Upper lobe of left lung (tissue), 6 donors: ENCODE results near the gene MMP15. TPM values are rescaled to one million over a fixed set of nuclear protein-coding genes. Genes with fewer than 3 reads are reported as not detected.
A peak's percentile ranks its signal among the peaks of the same experiment; 100 is the strongest.

Source experiments
- ATAC-seq, 2 donors: fragments of 200-7000 bp; cut with Tn5 transposase; one replicate each; pipeline ENCODE4 v1.9.1; 2022; ENCODE audit warnings: mild to moderate bottlenecking in 2 of 2, moderate library complexity in 2 of 2; ENCODE audit not compliant: low FRiP score in 2 of 2
- DNase-seq, 2 donors: peaks; one replicate each; pipeline ENCODE4 v3.0.0-alpha.2; 2019 to 2020
- H3K27ac ChIP-seq, 4 donors: fragments of 200-600 bp; sonication (generic); one replicate each; pipeline ENCODE4 v1.5.1; 2016 to 2019
- H3K27me3 ChIP-seq, 4 donors: fragments of 200-600 bp; sonication (generic); one replicate each; pipeline ENCODE4 v1.5.1; 2017 to 2019
- H3K36me3 ChIP-seq, 4 donors: fragments of 200-600 bp; sonication (generic); one replicate each; pipeline ENCODE4 v1.5.1; 2016 to 2019
- H3K4me1 ChIP-seq, 4 donors: fragments of 200-600 bp; sonication (generic); one replicate each; pipeline ENCODE4 v1.5.1; 2018 to 2019
- H3K4me3 ChIP-seq, 4 donors: fragments of 200-600 bp; sonication (generic); one replicate each; pipeline ENCODE4 v1.5.1; 2017 to 2019; ENCODE audit warnings: mild to moderate bottlenecking in 2 of 4, moderate library complexity in 1 of 4
- H3K9me3 ChIP-seq, 4 donors: fragments of 200-600 bp; sonication (generic); one replicate each; pipeline ENCODE4 v1.5.1; 2018 to 2019
- CTCF ChIP-seq, 6 experiments: fragments of 450-650 bp in 4 of 6; fragments of 200-600 bp in 2 of 6; sonication (generic) in 2 of 6; IDR thresholded peaks; one replicate each; pipeline ENCODE4 v1.5.1; 2016 to 2019; ENCODE audit warnings: antibody characterized with exemption in 6 of 6
- EP300 ChIP-seq, 4 donors: sonication (generic); formaldehyde crosslinking; IDR thresholded peaks; one replicate each; pipeline ENCODE4 v1.5.1; 2017; ENCODE audit warnings: antibody characterized with exemption in 4 of 4, control low read depth in 2 of 4
- POLR2A ChIP-seq, 4 donors: fragments of 450-650 bp; IDR thresholded peaks; one replicate each; pipeline ENCODE4 v1.5.1; 2016 to 2017; ENCODE audit warnings: antibody characterized with exemption in 4 of 4, mild to moderate bottlenecking in 2 of 4
- POLR2AphosphoS5 ChIP-seq, 2 donors: sonication (generic); formaldehyde crosslinking; IDR thresholded peaks; one replicate each; pipeline ENCODE4 v1.5.1; 2017; ENCODE audit warnings: antibody characterized with exemption in 2 of 2
- WGBS, 2 donors: methylation state at CpG; one replicate each; pipeline ENCODE4 v1.1.5; 2017 to 2018; 5-methylcytosine and 5-hydroxymethylcytosine counted together
- total RNA-seq, 6 donors: library from RNA; depleted of rRNA in 4 of 6; stranded (reverse); fragments of >200 nt in 4 of 6; gene quantifications; one replicate each; pipeline versions ENCODE4 v1.1.0 to v1.2.1, GENCODE V29; 2016 to 2021
- donor health status: DM: no; HTN: no; CAD: no; lungs with moderate emphysema.
- donor health status: DM: no; HTN: yes; CAD: no; lungs with severe emphysema.

Gene MMP15
- total RNA-seq, 6 donors from 2014 or later, result 14.7 to 30.5 (median 25.3) TPM

GRCh38 chr16:57995721-57996405 is 29.7 kb upstream of the MMP15 start:
- no peaks in the 10 kb centered on the region for H3K9me3 ChIP-seq
- H3K27ac ChIP-seq, result peak overlapping the region in 1 of 4 donors; percentile 77
- no peak overlapping the region for H3K4me3 ChIP-seq
- peaks cover 13 to 41% (median 27%) of the 10 kb centered on the region in 4 donors for H3K36me3 ChIP-seq
- ATAC-seq, result no peak
- DNase-seq, result no peak
- TF ChIP-seq EP300 (IDR thresholded peaks at IDR 0.05) (no peak), POLR2AphosphoS5 (IDR thresholded peaks at IDR 0.05) (no peak), CTCF (IDR thresholded peaks at IDR 0.05) (no peak), POLR2A (IDR thresholded peaks at IDR 0.05) (no peak)
- H3K4me1 ChIP-seq, result peaks cover 46 to 71% (median 57%) of the 10 kb centered on the region in 4 donors
- WGBS, 2 donors, result 86 to 89% methylated on average over 17 to 18 of the region's 18 CpGs
- H3K27me3 ChIP-seq, result no peaks in the 10 kb centered on the region

- no peak overlapping the region for H3K4me3 ChIP-seq
- H3K4me1 ChIP-seq, result peaks cover 46 to 75% (median 60%) of the 10 kb centered on the region in 4 donors
Observed at GRCh38 chr16:57996406-57997175, 29.0 kb upstream of the MMP15 start.

GRCh38 chr16:57997176-57997527 is 28.4 kb upstream of the MMP15 start:
- 96% methylated on average over 14 to 35 of the region's 35 CpGs for WGBS, 2 donors
- H3K4me3 ChIP-seq, result no peak overlapping the region
- TF ChIP-seq EP300 (IDR thresholded peaks at IDR 0.05) (no peak), CTCF (IDR thresholded peaks at IDR 0.05) (no peak), POLR2AphosphoS5 (IDR thresholded peaks at IDR 0.05) (no peak), POLR2A (IDR thresholded peaks at IDR 0.05) (no peak)

More at GRCh38 chr16:57996406-57997175, 29.0 kb upstream of the MMP15 start:
- ATAC-seq (no peak), DNase-seq (peak in 1 of 2 donors; percentile 78)
- 93 to 96% methylated on average over 40 to 50 of the region's 62 CpGs for WGBS, 2 donors
- no peaks in the 10 kb centered on the region for H3K27me3 ChIP-seq
- H3K36me3 ChIP-seq, result peaks cover 13 to 41% (median 27%) of the 10 kb centered on the region in 4 donors
- TF ChIP-seq POLR2AphosphoS5 (IDR thresholded peaks at IDR 0.05), result no peak
- TF ChIP-seq POLR2A (IDR thresholded peaks at IDR 0.05), result no peak
- no peak for TF ChIP-seq EP300 (IDR thresholded peaks at IDR 0.05)
- no peak for TF ChIP-seq CTCF (IDR thresholded peaks at IDR 0.05)
- H3K9me3 ChIP-seq, result no peaks in the 10 kb centered on the region
- no peak overlapping the region for H3K27ac ChIP-seq

GRCh38 chr16:57997528-57998265 is 27.9 kb upstream of the MMP15 start:
- no peak for ATAC-seq
- DNase-seq, result peak in 1 of 2 donors; percentile 81
- Histone ChIP-seq H3K27ac (peak overlapping the region in 3 of 4 donors; percentile 91 to 94 (median 93)), H3K36me3 (peaks cover 13 to 46% (median 29%) of the 10 kb centered on the region in 4 donors), H3K27me3 (no peaks in the 10 kb centered on the region), H3K9me3 (no peaks in the 10 kb centered on the region), H3K4me3 (no peak overlapping the region), H3K4me1 (peaks cover 52 to 84% (median 61%) of the 10 kb centered on the region in 4 donors)
- TF ChIP-seq POLR2A (IDR thresholded peaks at IDR 0.05) (no peak), EP300 (IDR thresholded peaks at IDR 0.05) (no peak), CTCF (IDR thresholded peaks at IDR 0.05) (no peak)
- WGBS, 2 donors, result 93 to 95% methylated on average over 34 to 35 of the region's 36 CpGs

More at GRCh38 chr16:57997176-57997527, 28.4 kb upstream of the MMP15 start:
- no peak for ATAC-seq
- Histone ChIP-seq H3K4me1 (peaks cover 52 to 80% (median 64%) of the 10 kb centered on the region in 4 donors), H3K36me3 (peaks cover 13 to 41% (median 27%) of the 10 kb centered on the region in 4 donors), H3K9me3 (no peaks in the 10 kb centered on the region), H3K27ac (no peak overlapping the region), H3K27me3 (no peaks in the 10 kb centered on the region)
- peak in 1 of 2 donors; percentile 81 for DNase-seq
